Activated T-cell treated with anti-CD3 and anti-CD28 coated beads, Interleukin-2, amount 50 U/mL, for 24 hours (primary cell): ENCODE measurements around the gene FAAP100.
A peak's percentile ranks its signal among the peaks of the same experiment; 100 is the strongest.

Source experiments
- DNase-seq: peaks from one replicate; pipeline ENCODE4 v3.0.0-alpha.2; 2020
- H3K27ac Mint-ChIP-seq: 2 replicates; pipeline ENCODE4 v1.8.0; 2020; ENCODE audit warnings: mild to moderate bottlenecking, mixed read lengths
- H3K27me3 Mint-ChIP-seq: 2 replicates; pipeline ENCODE4 v1.8.0; 2020; ENCODE audit warnings: mixed read lengths
- H3K36me3 Mint-ChIP-seq: 2 replicates; pipeline ENCODE4 v1.8.0; 2020; ENCODE audit warnings: low read depth, mixed read lengths
- H3K4me1 Mint-ChIP-seq: 2 replicates; pipeline ENCODE4 v1.8.0; 2020; ENCODE audit warnings: low read depth, mixed read lengths
- H3K4me3 Mint-ChIP-seq: 2 replicates; pipeline ENCODE4 v1.8.0; 2020; ENCODE audit warnings: mild to moderate bottlenecking, moderate library complexity, mixed read lengths
- H3K9me3 Mint-ChIP-seq: 2 replicates; pipeline ENCODE4 v1.8.0; 2020; ENCODE audit warnings: mixed read lengths

FAAP100 gene

GRCh38 chr17:81566461-81567126, 14.4 kb upstream of the FAAP100 start:
- no peaks in the 10 kb centered on the region for H3K27me3 Mint-ChIP-seq
- no peaks in the 10 kb centered on the region for H3K4me1 Mint-ChIP-seq
- peaks cover 93% of the 10 kb centered on the region for H3K36me3 Mint-ChIP-seq
- no peak overlapping the region for H3K27ac Mint-ChIP-seq
- DNase-seq: no peak
- no peaks in the 10 kb centered on the region for H3K9me3 Mint-ChIP-seq
- H3K4me3 Mint-ChIP-seq: no peak overlapping the region

GRCh38 chr17:81565231-81565630, 13.1 kb upstream of the FAAP100 start:
- no peak overlapping the region for H3K4me3 Mint-ChIP-seq
- H3K36me3 Mint-ChIP-seq: peaks cover 92% of the 10 kb centered on the region
- no peak for DNase-seq
- no peaks in the 10 kb centered on the region for H3K27me3 Mint-ChIP-seq
- H3K4me1 Mint-ChIP-seq: peaks cover 9% of the 10 kb centered on the region
- H3K9me3 Mint-ChIP-seq: no peaks in the 10 kb centered on the region
- H3K27ac Mint-ChIP-seq: no peak overlapping the region

- peaks cover 9% of the 10 kb centered on the region for H3K4me1 Mint-ChIP-seq
These were observed 12.6 kb upstream of the FAAP100 start for GRCh38 chr17:81564778-81565177.

GRCh38 chr17:81563861-81564586, 11.9 kb upstream of the FAAP100 start:
- Mint-ChIP-seq H3K27ac (no peak overlapping the region), H3K4me1 (peaks cover 9% of the 10 kb centered on the region), H3K4me3 (no peak overlapping the region), H3K27me3 (no peaks in the 10 kb centered on the region), H3K9me3 (no peaks in the 10 kb centered on the region), H3K36me3 (peaks cover 91% of the 10 kb centered on the region)
- DNase-seq: no peak

More at GRCh38 chr17:81564778-81565177, 12.6 kb upstream of the FAAP100 start:
- H3K27ac Mint-ChIP-seq: no peak overlapping the region
- H3K9me3 Mint-ChIP-seq: no peaks in the 10 kb centered on the region
- H3K4me3 Mint-ChIP-seq: no peak overlapping the region
- H3K36me3 Mint-ChIP-seq: peaks cover 92% of the 10 kb centered on the region
- no peak for DNase-seq
- no peaks in the 10 kb centered on the region for H3K27me3 Mint-ChIP-seq

GRCh38 chr17:81561494-81561885, 9.3 kb upstream of the FAAP100 start:
- Mint-ChIP-seq H3K36me3 (peaks cover 90% of the 10 kb centered on the region), H3K4me3 (no peak overlapping the region), H3K27ac (peak overlapping the region; percentile 75), H3K27me3 (no peaks in the 10 kb centered on the region), H3K9me3 (no peaks in the 10 kb centered on the region), H3K4me1 (peaks cover 9% of the 10 kb centered on the region)
- DNase-seq: no peak

- peaks cover 82% of the 10 kb centered on the region for H3K36me3 Mint-ChIP-seq
- H3K9me3 Mint-ChIP-seq: no peaks in the 10 kb centered on the region
- H3K27me3 Mint-ChIP-seq: no peaks in the 10 kb centered on the region
- peaks cover 18% of the 10 kb centered on the region for H3K4me1 Mint-ChIP-seq
- DNase-seq: no peak
- no peak overlapping the region for H3K27ac Mint-ChIP-seq
- no peak overlapping the region for H3K4me3 Mint-ChIP-seq
These were observed 7.0 kb upstream of the FAAP100 start for GRCh38 chr17:81558941-81559806.

- DNase-seq: no peak
- Mint-ChIP-seq H3K9me3 (no peaks in the 10 kb centered on the region), H3K36me3 (peaks cover 82% of the 10 kb centered on the region), H3K4me3 (no peak overlapping the region), H3K27me3 (no peaks in the 10 kb centered on the region), H3K27ac (no peak overlapping the region), H3K4me1 (peaks cover 29% of the 10 kb centered on the region)
These were observed 5.9 kb upstream of the FAAP100 start for GRCh38 chr17:81558115-81558468.

GRCh38 chr17:81557276-81558114, 5.3 kb upstream of the FAAP100 start:
- peaks cover 29% of the 10 kb centered on the region for H3K4me1 Mint-ChIP-seq

GRCh38 chr17:81556863-81557262, 4.7 kb upstream of the FAAP100 start:
- H3K36me3 Mint-ChIP-seq: peaks cover 77% of the 10 kb centered on the region
- no peak overlapping the region for H3K4me3 Mint-ChIP-seq
- H3K27me3 Mint-ChIP-seq: no peaks in the 10 kb centered on the region
- no peaks in the 10 kb centered on the region for H3K9me3 Mint-ChIP-seq
- H3K27ac Mint-ChIP-seq: peak overlapping the region; percentile 31
- DNase-seq: no peak
- peaks cover 29% of the 10 kb centered on the region for H3K4me1 Mint-ChIP-seq

More at GRCh38 chr17:81557276-81558114, 5.3 kb upstream of the FAAP100 start:
- Mint-ChIP-seq H3K27me3 (no peaks in the 10 kb centered on the region), H3K9me3 (no peaks in the 10 kb centered on the region), H3K27ac (peak overlapping the region; percentile 31), H3K36me3 (peaks cover 82% of the 10 kb centered on the region), H3K4me3 (no peak overlapping the region)
- DNase-seq: no peak

- peaks cover 75% of the 10 kb centered on the region for H3K36me3 Mint-ChIP-seq
- no peak overlapping the region for H3K4me3 Mint-ChIP-seq
- no peaks in the 10 kb centered on the region for H3K9me3 Mint-ChIP-seq
- H3K27me3 Mint-ChIP-seq: no peaks in the 10 kb centered on the region
- DNase-seq: no peak
- peak overlapping the region; percentile 58 for H3K27ac Mint-ChIP-seq
- H3K4me1 Mint-ChIP-seq: peaks cover 31% of the 10 kb centered on the region
These were observed 4.1 kb upstream of the FAAP100 start for GRCh38 chr17:81556175-81556691.

- peaks cover 45% of the 10 kb centered on the region for H3K4me1 Mint-ChIP-seq
- no peaks in the 10 kb centered on the region for H3K9me3 Mint-ChIP-seq
- H3K27ac Mint-ChIP-seq: peak overlapping the region; percentile 96
- no peaks in the 10 kb centered on the region for H3K27me3 Mint-ChIP-seq
- peaks cover 75% of the 10 kb centered on the region for H3K36me3 Mint-ChIP-seq
- no peak for DNase-seq
- peak overlapping the region; percentile 90 for H3K4me3 Mint-ChIP-seq
These were observed 1.5 kb upstream of the FAAP100 start for GRCh38 chr17:81553616-81554181.

GRCh38 chr17:81553018-81553615, 964 bp upstream of the FAAP100 start:
- H3K9me3 Mint-ChIP-seq: no peaks in the 10 kb centered on the region
- peak overlapping the region; percentile 96 for H3K27ac Mint-ChIP-seq
- peaks cover 45% of the 10 kb centered on the region for H3K4me1 Mint-ChIP-seq
- peak; percentile 86 for DNase-seq
- H3K4me3 Mint-ChIP-seq: peak overlapping the region; percentile 90
- peaks cover 75% of the 10 kb centered on the region for H3K36me3 Mint-ChIP-seq
- H3K27me3 Mint-ChIP-seq: no peaks in the 10 kb centered on the region

GRCh38 chr17:81551458-81552243, 502 bp downstream of the FAAP100 start:
- DNase-seq: no peak
- peak overlapping the region; percentile 93 for H3K27ac Mint-ChIP-seq
- H3K36me3 Mint-ChIP-seq: peaks cover 75% of the 10 kb centered on the region
- H3K27me3 Mint-ChIP-seq: no peaks in the 10 kb centered on the region
- no peaks in the 10 kb centered on the region for H3K9me3 Mint-ChIP-seq
- H3K4me3 Mint-ChIP-seq: peak overlapping the region; percentile 90
- peaks cover 45% of the 10 kb centered on the region for H3K4me1 Mint-ChIP-seq
